SK-N-SH treated with all-trans-retinoic acid at 6 μM for 48 hours (cell line): Measurements from ENCODE around the gene ZNF24.

Experiments
- CREB5 ChIP-seq: fragments of 250-450 bp; sonication (Bioruptor Pico); IDR thresholded peaks from 2 replicates; pipeline ENCODE4 v1.5.1; 2020; ENCODE audit warnings: low read depth, mild to moderate bottlenecking, moderate library complexity
- GLIS3 ChIP-seq: fragments of 250-450 bp; sonication (Bioruptor Pico); IDR thresholded peaks from 2 replicates; pipeline ENCODE4 v1.5.0; 2020; ENCODE audit warnings: mild to moderate bottlenecking, moderate library complexity
- OSR1 ChIP-seq: fragments of 250-450 bp; sonication (Bioruptor Pico); IDR thresholded peaks from 2 replicates; pipeline ENCODE4 v1.8.0; 2022; ENCODE audit warnings: moderate library complexity, mild to moderate bottlenecking, inconsistent platforms
- RARB ChIP-seq: fragments of 250-450 bp; sonication (Bioruptor Pico); IDR thresholded peaks from 2 replicates; pipeline ENCODE4 v1.8.0; 2021; ENCODE audit warnings: mild to moderate bottlenecking, moderate library complexity
- SNAI2 ChIP-seq: fragments of 250-450 bp; sonication (Bioruptor Pico); IDR thresholded peaks from 2 replicates; pipeline ENCODE4 v1.5.0; 2020; ENCODE audit warnings: mild to moderate bottlenecking, moderate library complexity
- TCF4 ChIP-seq: fragments of 250-450 bp; sonication (Bioruptor Pico); IDR thresholded peaks from 2 replicates; pipeline ENCODE4 v1.8.0; 2021; ENCODE audit warnings: mild to moderate bottlenecking, moderate library complexity, borderline replicate concordance
- ZC3H10 ChIP-seq: fragments of 250-450 bp; sonication (Bioruptor Pico); IDR thresholded peaks from 2 replicates; pipeline ENCODE4 v1.5.1; 2021; ENCODE audit warnings: mild to moderate bottlenecking, moderate library complexity
- ZFP30 ChIP-seq: fragments of 450-650 bp; formaldehyde crosslinking; IDR thresholded peaks from 2 replicates; pipeline ENCODE4 v1.5.0; 2022; ENCODE audit warnings: mild to moderate bottlenecking, moderate library complexity
- ZNF70 ChIP-seq: fragments of 450-650 bp; formaldehyde crosslinking; IDR thresholded peaks from 2 replicates; pipeline ENCODE4 v1.5.0; 2020; ENCODE audit warnings: mild to moderate bottlenecking, moderate library complexity
- TF ChIP-seq, protein P1 (sequence below): fragments of 250-450 bp; sonication (Bioruptor Pico); IDR thresholded peaks from 2 replicates; pipeline ENCODE4 v1.8.0; 2020; ENCODE audit warnings: mild to moderate bottlenecking, moderate library complexity, borderline replicate concordance

DNA sequence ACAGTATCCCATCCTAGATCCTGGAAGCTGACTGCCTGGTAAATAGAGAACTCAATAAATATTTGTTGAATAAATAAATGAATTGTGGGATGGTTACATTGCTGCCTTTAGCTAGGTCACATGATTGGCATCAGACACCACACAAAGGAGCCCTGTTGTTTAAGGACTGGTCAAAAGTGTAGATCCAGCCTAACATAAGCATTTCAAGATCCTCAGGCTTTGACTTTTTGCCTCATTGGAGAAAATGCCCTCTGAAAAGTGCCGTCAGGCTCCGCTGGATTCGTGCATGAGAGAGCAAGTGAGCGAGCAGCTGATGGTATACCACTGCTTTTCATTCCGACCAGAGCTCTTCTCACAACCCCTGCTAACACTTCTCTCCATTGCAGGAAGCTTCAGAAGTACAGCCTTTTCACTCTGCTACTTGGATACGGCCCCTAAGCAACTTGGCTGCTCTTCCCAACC, 1.3 kb upstream of the ZNF24 start:
- TF ChIP-seq ZC3H10: no peak
- TF ChIP-seq SNAI2 (CRISPR knock-in tag): no peak
- no peak for TF ChIP-seq CREB5 (CRISPR knock-in tag)
- TF ChIP-seq GLIS3: no peak
- no peak for TF ChIP-seq RARB
- TF ChIP-seq OSR1 (CRISPR knock-in tag): no peak
- TF ChIP-seq, protein P1, sequence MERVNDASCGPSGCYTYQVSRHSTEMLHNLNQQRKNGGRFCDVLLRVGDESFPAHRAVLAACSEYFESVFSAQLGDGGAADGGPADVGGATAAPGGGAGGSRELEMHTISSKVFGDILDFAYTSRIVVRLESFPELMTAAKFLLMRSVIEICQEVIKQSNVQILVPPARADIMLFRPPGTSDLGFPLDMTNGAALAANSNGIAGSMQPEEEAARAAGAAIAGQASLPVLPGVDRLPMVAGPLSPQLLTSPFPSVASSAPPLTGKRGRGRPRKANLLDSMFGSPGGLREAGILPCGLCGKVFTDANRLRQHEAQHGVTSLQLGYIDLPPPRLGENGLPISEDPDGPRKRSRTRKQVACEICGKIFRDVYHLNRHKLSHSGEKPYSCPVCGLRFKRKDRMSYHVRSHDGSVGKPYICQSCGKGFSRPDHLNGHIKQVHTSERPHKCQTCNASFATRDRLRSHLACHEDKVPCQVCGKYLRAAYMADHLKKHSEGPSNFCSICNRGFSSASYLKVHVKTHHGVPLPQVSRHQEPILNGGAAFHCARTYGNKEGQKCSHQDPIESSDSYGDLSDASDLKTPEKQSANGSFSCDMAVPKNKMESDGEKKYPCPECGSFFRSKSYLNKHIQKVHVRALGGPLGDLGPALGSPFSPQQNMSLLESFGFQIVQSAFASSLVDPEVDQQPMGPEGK (CRISPR knock-in tag): no peak
- no peak for TF ChIP-seq TCF4
- TF ChIP-seq ZNF70 (CRISPR knock-in tag): no peak
- TF ChIP-seq ZFP30 (CRISPR knock-in tag): no peak
